Hepatocyte (in vitro differentiated cells): ENCODE results near the gene SYCE1L. TPM values are rescaled to one million over a fixed set of nuclear protein-coding genes. Genes with fewer than 3 reads are reported as not detected.
"Not testable (repeated sequence)": the region's sequence is repeated elsewhere in the genome, so short reads cannot be mapped to it uniquely, and the experiment has no call there.

ENCODE experiments used
- DNase-seq: peaks from one replicate; pipeline ENCODE4 v3.0.0-alpha.2; 2016; ENCODE audit warnings: low spot score
- H2AFZ ChIP-seq: fragments of 200-600 bp; sonication (generic); 2 replicates; pipeline ENCODE4 v1.6.0; 2016; ENCODE audit warnings: antibody characterized with exemption, mild to moderate bottlenecking
- H3K27ac ChIP-seq: fragments of 200-600 bp; sonication (generic); 2 replicates; pipeline ENCODE4 v1.5.1; 2016; ENCODE audit warnings: mild to moderate bottlenecking
- H3K27me3 ChIP-seq: fragments of 200-600 bp; sonication (generic); 2 replicates; pipeline ENCODE4 v1.6.1; 2016
- H3K36me3 ChIP-seq: fragments of 200-600 bp; sonication (generic); replicated peaks from 2 replicates; pipeline ENCODE4 v1.5.1; 2016; ENCODE audit warnings: low read depth; ENCODE audit not compliant: insufficient read depth
- H3K4me1 ChIP-seq: fragments of 200-600 bp; sonication (generic); 2 replicates; pipeline ENCODE4 v1.5.1; 2016; ENCODE audit warnings: mild to moderate bottlenecking, moderate library complexity; ENCODE audit not compliant: insufficient read depth
- H3K4me2 ChIP-seq: fragments of 200-600 bp; sonication (generic); 2 replicates; pipeline ENCODE4 v1.6.0; 2016
- H3K4me3 ChIP-seq: fragments of 200-600 bp; sonication (generic); 2 replicates; pipeline ENCODE4 v1.5.1; 2016; ENCODE audit warnings: mild to moderate bottlenecking
- H3K79me2 ChIP-seq: fragments of 200-600 bp; sonication (generic); 2 replicates; pipeline ENCODE4 v1.6.0; 2017; ENCODE audit warnings: mild to moderate bottlenecking
- H3K9me2 ChIP-seq: fragments of 200-600 bp; sonication (generic); replicated peaks from 2 replicates; pipeline ENCODE4 v1.6.0; 2017; ENCODE audit warnings: mild to moderate bottlenecking; ENCODE audit not compliant: insufficient read depth
- H3K9me3 ChIP-seq: fragments of 200-600 bp; sonication (generic); 2 replicates; pipeline ENCODE4 v1.5.1; 2016; ENCODE audit warnings: low read depth, mild to moderate bottlenecking
- H4K20me1 ChIP-seq: fragments of 200-600 bp; sonication (generic); 2 replicates; pipeline ENCODE4 v1.6.0; 2016; ENCODE audit warnings: mild to moderate bottlenecking; ENCODE audit not compliant: insufficient read depth, poor library complexity, severe bottlenecking
- CTCF ChIP-seq: fragments of 200-600 bp; sonication (generic); IDR thresholded peaks from 2 replicates; pipeline ENCODE4 v1.5.1; 2016; ENCODE audit warnings: antibody characterized with exemption, mild to moderate bottlenecking; ENCODE audit not compliant: poor library complexity
- EZH2 ChIP-seq: fragments of 200-600 bp; sonication (generic); IDR thresholded peaks from 2 replicates; pipeline ENCODE4 v1.6.1; 2016; ENCODE audit warnings: antibody characterized with exemption, mild to moderate bottlenecking, borderline replicate concordance
- EZH2phosphoT487 ChIP-seq: fragments of 200-600 bp; sonication (generic); IDR thresholded peaks from one replicate; pipeline ENCODE4 v1.6.1; 2018; ENCODE audit warnings: antibody characterized with exemption, mild to moderate bottlenecking, low read depth, moderate library complexity; ENCODE audit not compliant: unreplicated experiment, severe bottlenecking
- WGBS: methylation state at CpG from one replicate; pipeline ENCODE4 v1.1.6; 2016; ENCODE audit warnings: low lambda C conversion rate; ENCODE audit errors: missing lambda C conversion rate; 5-methylcytosine and 5-hydroxymethylcytosine counted together
- polyA plus RNA-seq: library from polyadenylated mRNA; unstranded; fragments of >200 nt; fragmentation: Nextera tagmentation; extraction: Ambion mirVana; gene quantifications from 2 replicates; pipeline ENCODE4 v1.2.1, GENCODE V29; 2016
- total RNA-seq: library from RNA; depleted of rRNA; stranded (reverse); fragments of >200 nt; gene quantifications from 2 replicates; pipeline ENCODE4 v1.2.3, GENCODE V29; 2014

Gene SYCE1L
- total and polyA plus RNA-seq, 2 experiments from 2014 or later: 2.6 to 8.2 TPM

- TF ChIP-seq EZH2phosphoT487: no peak
- no peak for TF ChIP-seq CTCF
- H4K20me1 ChIP-seq: no peaks in the 10 kb centered on the region
- no peaks in the 10 kb centered on the region for H3K9me3 ChIP-seq
- H3K36me3 ChIP-seq: no peaks in the 10 kb centered on the region
- 77% methylated on average over 5 of the region's 5 CpGs for WGBS
- H3K4me2 ChIP-seq: no peak overlapping the region
- no peaks in the 10 kb centered on the region for H3K27me3 ChIP-seq
- no peak overlapping the region for H3K27ac ChIP-seq
- H3K9me2 ChIP-seq: no peaks in the 10 kb centered on the region
- H3K79me2 ChIP-seq: no peaks in the 10 kb centered on the region
- H3K4me3 ChIP-seq: no peak overlapping the region
- H3K4me1 ChIP-seq: no peaks in the 10 kb centered on the region
- H2AFZ ChIP-seq: no peak overlapping the region
- DNase-seq: no peak
Observed at GRCh38 chr16:77238593-77238992, 39.4 kb downstream of the SYCE1L start.

- not testable (repeated sequence) for H3K9me3 ChIP-seq, DNase-seq, H3K4me1 ChIP-seq, H3K4me2 ChIP-seq, H3K9me2 ChIP-seq, H3K36me3 ChIP-seq, H3K79me2 ChIP-seq, H3K27ac ChIP-seq, H3K27me3 ChIP-seq, H4K20me1 ChIP-seq, H3K4me3 ChIP-seq, H2AFZ ChIP-seq
- 91% methylated on average over 5 of the region's 5 CpGs for WGBS
Observed at GRCh38 chr16:77242471-77242870, 43.3 kb downstream of the SYCE1L start.

GRCh38 chr16:77246150-77246549 lies 46.9 kb downstream of the SYCE1L start:
- no peaks in the 10 kb centered on the region for H3K36me3 ChIP-seq
- DNase-seq: no peak
- H3K27ac ChIP-seq: no peak overlapping the region
- H3K4me1 ChIP-seq: no peaks in the 10 kb centered on the region
- 97% methylated on average over 2 of the region's 2 CpGs for WGBS
- no peaks in the 10 kb centered on the region for H3K27me3 ChIP-seq
- no peak overlapping the region for H3K4me2 ChIP-seq
- H4K20me1 ChIP-seq: no peaks in the 10 kb centered on the region
- no peaks in the 10 kb centered on the region for H3K79me2 ChIP-seq
- no peak overlapping the region for H2AFZ ChIP-seq
- no peaks in the 10 kb centered on the region for H3K9me3 ChIP-seq
- H3K9me2 ChIP-seq: no peaks in the 10 kb centered on the region
- TF ChIP-seq CTCF (no peak), EZH2 (no peak), EZH2phosphoT487 (no peak)
- H3K4me3 ChIP-seq: no peak overlapping the region

DNA sequence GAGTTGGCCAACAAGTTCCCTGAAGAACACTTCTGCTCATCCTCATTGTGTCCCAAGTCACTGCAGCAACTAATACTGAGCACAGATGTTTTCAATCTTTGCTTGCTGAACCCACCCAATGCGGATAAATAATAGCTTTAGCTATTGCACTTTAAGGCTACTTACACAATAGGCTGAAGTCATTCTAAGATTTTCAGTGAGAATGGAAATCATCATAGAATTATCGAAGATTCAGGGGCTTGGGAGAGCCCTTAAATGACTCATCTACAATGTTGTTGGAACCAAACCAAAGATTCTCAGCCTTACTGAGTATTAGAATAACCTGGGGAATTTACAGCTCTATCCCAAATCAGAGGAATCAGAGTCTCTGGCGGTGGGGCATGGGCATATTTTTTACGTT lies 51.2 kb downstream of the SYCE1L start:
- 82% methylated on average over 4 of the region's 4 CpGs for WGBS
- no peaks in the 10 kb centered on the region for H3K79me2 ChIP-seq
- DNase-seq: no peak

More for the DNA sequence above, 51.2 kb downstream of the SYCE1L start:
- H4K20me1 ChIP-seq: no peaks in the 10 kb centered on the region
- no peaks in the 10 kb centered on the region for H3K27me3 ChIP-seq
- H3K4me2 ChIP-seq: no peak overlapping the region
- no peak overlapping the region for H3K27ac ChIP-seq
- no peaks in the 10 kb centered on the region for H3K4me1 ChIP-seq
- no peaks in the 10 kb centered on the region for H3K9me2 ChIP-seq
- no peak for TF ChIP-seq EZH2
- no peak for TF ChIP-seq CTCF
- no peak for TF ChIP-seq EZH2phosphoT487
- no peak overlapping the region for H2AFZ ChIP-seq
- H3K36me3 ChIP-seq: no peaks in the 10 kb centered on the region
- no peaks in the 10 kb centered on the region for H3K9me3 ChIP-seq
- no peak overlapping the region for H3K4me3 ChIP-seq

Other genes starting within 250 kb of the SYCE1L start
- 13.4 and 13.5 TPM in 2 replicates for gene MON1B, start 8.2 kb upstream of the SYCE1L start, total RNA-seq
- 35.4 and 42.3 TPM in 2 replicates for gene MON1B, start 8.2 kb upstream of the SYCE1L start, polyA plus RNA-seq
- 2.7 and 5.5 TPM in 2 replicates for gene ADAMTS18, start 235.6 kb downstream of the SYCE1L start, total RNA-seq
- gene ADAMTS18, start 235.6 kb downstream of the SYCE1L start, polyA plus RNA-seq: 2.5 and 2.7 TPM in 2 replicates